Stimulated activated CD8-positive, alpha-beta memory T cell treated with anti-CD3 and anti-CD28 coated beads, Interleukin-12 subunit alpha, Interleukin-12 subunit beta, amount 100 ng/mL, for 24 hours (primary cell): ENCODE data around the gene KRT79.
"Not testable (repeated sequence)": the region's sequence is repeated elsewhere in the genome, so short reads cannot be mapped to it uniquely, and the experiment has no call there.

Experiments used
- DNase-seq: peaks from one replicate; pipeline ENCODE4 v3.0.0-alpha.2; 2020; ENCODE audit errors: extremely low read depth

Gene KRT79

DNA sequence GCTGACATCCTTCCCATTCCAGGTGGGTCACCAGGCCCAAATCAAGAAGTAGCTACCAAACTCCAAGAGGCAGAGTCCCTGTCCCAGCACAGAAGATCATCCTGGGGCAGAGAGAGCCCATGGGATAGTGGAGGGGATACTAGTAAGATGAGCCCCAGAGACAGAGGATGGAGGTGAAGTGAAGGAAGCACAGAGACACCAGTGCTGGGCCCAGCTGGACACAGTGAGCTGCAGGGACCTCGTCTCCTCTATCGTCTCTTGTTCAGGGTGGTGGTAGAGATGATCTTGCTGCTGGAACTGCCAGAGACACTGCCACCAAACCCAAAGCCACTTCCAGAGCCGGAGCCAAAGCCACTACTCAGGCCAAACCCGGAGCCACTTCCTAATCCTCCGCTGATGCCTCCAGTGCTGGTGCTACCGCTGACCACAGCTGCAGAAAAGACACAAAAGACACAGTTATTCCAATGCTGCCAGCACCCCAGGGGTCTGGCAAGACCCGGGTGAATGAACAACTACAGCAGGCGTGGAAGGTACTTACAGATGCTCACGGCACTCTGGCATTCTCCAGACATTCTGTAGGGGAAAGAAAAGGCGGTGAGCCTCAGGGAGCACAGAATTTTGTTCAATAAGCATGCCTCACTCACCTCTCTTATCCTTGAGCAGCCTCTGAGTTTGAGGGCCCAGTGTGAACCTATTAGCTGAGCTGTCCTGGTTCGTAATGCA is 27.1 kb downstream of the KRT79 start:
- DNase-seq, result no peak

DNA sequence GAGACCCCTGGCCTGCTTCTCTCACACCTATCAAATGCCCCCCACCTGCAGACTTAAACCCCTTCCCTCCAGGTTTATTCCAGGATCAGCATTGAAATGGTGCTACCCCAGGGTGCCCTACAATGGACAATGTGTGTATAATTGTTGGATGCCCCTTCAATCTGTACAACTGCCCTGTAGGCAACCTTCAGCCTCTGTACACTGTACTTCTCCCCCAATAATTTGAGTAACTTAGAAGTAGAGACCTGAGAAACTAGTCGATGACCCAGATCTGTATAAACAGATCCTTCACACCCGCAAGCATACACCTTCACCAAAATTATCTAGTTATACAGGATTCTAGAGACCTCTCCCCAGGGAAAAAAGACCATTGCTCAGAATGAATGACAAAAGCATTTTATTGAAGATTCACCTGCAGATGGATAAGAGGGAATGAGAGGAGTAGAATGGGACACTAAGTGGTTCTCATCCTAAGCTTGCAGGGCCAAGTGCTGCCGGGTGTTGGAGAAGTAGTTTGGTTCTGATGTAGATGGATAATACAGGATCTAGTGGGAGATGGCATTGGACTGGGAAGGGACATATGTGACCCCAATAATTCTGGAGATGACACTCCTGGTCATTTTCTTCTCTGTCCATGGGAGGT is 27.8 kb downstream of the KRT79 start:
- DNase-seq, result no peak

DNA sequence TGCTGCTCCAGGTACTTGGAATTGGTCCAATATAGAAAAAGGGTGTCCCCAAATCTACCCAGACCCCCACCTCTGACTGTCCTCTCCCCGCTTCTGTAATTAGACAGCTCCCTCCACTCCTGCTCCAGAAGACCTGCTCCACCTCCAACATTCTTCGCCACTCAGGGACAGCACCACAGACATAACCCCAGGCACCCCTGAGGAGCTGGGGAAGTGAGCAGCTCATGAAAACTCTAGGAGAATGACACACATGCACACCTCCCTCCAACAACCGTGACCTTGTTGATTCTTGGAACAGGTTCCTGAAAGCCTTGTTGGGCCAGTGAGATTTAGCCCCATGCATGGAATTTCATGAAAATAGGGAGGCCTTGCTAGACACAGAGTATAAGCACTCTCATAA is 28.4 kb downstream of the KRT79 start:
- DNase-seq, result no peak

DNA sequence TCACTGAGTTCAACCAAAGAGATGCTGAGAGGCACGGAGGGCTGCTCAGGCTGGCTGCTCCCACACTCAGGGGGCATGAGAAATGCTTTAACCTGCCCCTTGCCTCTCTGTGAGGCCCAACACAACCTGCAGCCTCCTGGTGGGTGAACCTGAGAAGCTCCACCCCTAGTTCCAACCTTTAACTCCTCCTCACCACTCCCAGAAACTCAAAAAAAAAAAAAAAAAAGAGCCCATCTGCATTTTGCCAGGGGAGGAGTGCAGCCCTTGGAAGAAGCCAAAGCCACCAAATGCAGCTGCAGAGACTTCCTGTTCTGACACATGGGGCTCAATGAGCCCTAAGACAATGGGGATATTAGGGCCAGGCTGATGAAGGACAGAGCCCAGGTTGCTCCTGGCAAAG is 29.1 kb downstream of the KRT79 start:
- DNase-seq, result no peak

DNA sequence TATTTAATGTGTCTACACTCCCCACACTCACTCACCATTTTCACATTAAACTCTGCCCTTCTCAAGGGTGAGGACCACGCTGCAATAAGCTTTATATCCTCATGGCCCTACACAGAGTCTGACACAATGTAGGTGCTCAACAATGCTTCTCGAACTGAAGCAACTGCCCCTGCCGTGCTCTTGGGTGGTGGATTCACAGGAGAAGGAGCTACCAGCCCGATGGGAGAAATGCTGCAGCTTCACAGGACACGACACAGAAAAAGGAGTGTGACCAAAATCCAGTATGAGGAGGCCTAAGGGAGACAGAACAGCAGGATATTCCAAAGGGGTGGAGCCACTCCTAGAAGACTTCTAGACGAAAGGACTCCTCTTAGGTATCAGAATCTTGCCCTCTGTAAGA is 31.7 kb downstream of the KRT79 start:
- no peak for DNase-seq

DNA sequence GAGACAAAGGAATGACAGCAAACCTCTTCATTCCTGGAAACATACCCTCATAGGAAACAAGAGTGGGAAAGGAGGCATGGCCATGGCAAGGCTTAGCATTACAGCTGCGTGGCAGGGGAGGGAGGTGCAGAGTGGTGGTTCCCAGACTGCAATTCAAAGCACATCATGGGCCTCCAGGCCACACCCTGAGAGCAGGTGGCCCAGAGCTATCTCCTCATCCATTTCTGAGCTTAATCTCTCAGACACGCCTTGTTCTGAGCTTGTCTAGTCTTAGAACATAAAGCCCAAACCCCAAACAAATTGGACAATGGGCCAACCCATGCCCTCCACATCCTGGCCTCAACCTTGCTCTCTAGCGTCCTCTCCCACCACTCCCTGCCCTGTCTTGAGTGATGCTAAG is 32.3 kb downstream of the KRT79 start:
- DNase-seq, result no peak

DNA sequence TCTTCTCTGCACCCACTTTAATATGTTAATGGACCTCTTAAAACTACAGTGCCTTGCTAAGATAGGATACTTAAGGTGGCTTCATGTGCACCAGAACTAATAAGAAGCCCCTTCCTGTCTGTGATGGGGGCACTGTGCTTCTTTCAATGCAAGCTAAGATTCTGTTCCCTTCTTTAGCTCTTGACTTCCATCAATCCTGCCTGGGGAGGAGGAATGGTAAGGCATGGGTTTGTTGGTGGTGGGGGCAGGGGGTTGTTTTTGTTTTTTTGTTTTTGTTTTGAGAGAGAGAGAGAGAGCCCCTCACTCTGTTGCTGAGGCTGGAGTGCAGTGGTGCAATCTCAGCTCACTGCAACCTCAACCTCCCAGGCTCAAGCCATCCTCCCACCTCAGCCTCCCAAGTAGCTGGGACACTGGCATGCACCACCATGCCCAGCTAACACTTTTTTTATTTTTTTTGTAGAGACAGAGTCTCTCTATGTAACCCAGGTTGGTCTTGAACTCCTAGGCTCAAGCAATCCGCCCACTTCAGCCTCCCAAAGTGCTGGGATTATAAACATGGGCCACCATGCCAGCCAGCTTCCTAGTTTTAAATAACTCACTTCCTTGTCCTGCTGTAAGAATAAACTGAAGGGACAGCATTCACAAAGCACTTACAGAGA is 33.7 kb downstream of the KRT79 start:
- no peak for DNase-seq

DNA sequence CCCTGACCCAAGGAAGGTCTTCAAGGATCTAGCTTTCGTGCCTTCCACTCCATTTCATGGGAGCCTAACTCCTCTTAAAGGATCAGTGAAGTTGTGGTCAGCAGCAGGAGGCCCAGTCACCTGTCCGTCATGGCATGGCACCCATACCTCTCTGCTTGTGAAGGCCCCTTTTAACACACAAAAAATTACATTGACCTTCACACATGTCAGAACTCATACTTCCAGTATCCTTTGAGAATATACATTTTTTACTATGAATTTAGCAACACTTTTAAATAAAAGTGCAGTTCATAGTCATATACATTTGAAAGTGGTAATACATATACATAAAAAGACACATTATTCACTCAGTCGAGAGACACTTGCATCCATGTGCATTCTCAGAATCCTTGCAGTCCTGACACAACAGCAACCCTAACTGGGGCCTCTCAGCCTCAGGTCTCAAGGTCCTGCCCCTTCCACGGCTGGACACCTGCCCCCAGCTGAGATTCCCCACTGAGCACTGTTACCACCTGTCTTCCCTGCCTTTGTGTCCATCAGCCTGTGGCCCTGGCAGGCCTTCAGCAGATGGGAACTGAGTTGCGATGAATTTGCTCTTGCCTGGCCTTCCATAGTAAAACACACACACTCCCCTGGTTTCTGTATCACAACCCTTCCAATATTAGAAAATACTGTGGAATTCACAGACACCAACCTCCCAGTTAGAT is 34.5 kb downstream of the KRT79 start:
- DNase-seq, result no peak

DNA sequence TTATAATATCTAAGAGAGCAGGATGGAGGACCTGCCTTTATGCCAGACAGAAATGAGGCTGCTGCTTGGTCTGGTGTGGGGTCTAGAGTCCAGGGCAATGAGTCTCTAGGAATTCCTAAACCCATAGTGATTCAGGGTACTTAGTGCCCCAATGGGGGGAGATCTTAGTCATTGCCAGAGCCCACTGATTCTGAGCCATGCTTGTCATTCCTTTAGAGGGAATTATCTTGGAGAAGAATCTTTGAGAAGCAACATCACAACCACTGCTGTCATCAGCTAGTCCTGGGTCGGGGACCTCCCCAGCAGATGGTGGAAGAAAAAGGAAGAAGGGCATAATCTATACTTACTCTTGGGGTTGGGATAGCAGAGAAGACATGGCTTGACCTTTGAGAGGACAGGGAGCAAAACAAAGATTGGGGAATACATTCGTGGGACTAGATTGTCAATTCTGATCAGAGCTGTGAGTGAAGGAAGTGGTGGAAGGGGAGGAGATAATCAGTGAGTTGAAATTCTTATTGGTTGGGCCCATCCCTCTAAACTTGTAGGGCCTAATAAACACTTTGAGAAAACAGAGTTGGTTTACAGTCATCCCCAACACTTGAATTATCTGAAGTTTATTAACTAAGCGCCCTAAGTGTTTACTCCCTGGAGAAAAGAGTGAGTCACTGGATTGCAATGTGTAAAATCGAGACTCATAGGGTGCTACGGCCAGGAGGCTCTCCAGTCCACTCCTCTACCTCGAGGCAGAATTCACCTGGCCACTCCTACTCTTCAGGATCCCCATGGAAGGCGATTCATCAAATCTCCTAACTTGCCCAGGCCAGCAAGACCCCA is 35.2 kb downstream of the KRT79 start:
- no peak for DNase-seq

DNA sequence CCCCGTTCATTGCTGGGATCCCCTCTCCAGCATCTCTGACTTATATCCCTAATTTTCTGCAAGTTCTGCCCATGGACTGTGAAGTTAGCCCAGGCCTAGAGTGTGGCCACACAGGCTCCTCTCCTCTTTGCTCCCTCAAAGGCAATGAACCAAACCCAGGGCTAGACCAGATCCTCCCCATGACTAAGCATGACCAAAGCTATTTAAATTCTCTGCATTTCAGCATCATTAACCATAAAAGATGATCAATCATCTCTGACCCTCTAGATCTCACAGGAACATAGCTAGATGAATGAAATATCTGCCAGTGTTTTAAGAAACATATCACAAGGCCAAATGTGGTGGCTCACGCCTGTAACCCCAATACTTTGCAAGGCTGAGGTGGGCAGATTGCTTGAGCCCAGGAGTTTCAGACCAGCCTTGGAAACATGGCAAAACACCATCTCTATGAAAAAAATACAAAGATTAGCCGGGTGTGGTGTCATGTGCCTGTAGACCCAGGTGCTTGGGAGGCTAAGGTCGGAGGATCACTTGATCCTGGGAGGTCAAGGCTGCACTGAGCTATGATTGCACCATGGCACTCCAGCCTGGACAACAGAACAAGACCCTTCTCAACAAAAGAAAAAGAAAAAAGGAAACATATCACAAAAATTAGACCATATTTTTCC is 36.0 kb downstream of the KRT79 start:
- no peak for DNase-seq

DNA sequence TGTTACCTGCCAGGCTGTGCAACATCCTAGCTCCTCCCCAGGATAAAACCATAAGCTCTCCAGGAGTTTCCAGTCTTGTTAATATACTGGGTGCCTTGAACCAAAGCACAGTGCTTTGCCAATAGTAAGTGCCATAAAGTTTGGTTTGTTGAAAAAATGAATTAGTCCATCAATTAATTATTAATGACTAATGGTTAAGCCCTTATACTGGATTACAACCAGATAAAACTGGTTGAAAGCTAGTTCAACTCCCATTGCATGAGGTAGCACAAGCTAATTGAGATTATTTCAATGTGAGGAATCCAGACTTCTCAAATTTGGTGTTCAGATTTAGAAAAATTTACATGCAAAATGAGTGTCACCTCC is 36.6 kb downstream of the KRT79 start:
- DNase-seq, result no peak

DNA sequence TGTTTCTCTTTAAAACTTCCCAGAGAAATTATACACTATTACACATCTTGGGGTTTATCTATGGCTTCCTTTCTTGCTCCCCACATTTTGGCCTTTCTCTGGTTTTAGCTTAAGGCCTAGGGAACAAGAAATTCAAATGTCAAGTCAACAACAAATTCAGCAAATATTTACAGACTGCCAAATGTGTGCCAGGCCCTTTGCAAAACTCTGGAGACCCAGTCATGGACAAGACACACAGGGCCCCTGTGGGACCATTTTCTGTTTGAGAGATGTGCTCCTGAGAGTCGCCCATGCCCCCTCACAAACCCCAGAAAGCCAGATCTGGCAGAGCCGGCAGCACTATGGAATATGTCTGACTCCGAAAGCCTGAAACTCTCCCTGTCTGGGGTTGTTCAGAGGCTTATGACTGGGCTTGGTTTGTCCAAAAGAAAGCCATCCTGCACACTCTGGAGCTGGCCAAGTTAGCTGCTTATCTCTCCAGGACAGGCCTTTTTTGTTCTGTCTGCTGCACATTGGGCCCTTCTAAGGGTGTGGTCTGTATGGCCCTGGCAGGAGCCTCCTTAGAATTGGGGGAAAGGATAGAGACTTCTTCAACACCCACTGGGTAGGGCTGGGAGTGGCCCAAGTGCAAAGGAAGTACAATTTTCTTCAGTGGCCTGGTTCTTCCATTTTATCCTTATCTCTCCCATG is 37.1 kb downstream of the KRT79 start:
- no peak for DNase-seq

DNA sequence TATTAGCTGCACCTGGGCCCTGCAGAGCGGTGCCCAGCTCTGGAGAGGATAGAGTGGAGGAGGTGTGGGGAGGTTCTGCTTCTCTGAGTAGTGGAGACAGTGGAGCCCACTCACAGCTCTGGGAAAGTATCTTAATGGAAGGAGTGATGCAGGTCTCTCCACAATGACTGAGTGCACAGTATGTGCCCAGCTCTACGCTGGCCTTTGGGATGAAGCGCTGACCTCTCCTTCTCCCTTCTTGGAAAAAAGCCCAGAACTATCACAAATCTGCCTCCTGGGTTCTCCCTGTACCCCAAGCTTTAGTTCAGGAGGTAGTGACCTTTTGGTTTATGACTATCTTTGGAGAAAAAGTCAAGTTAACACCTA is 37.7 kb downstream of the KRT79 start:
- DNase-seq, result no peak

DNA sequence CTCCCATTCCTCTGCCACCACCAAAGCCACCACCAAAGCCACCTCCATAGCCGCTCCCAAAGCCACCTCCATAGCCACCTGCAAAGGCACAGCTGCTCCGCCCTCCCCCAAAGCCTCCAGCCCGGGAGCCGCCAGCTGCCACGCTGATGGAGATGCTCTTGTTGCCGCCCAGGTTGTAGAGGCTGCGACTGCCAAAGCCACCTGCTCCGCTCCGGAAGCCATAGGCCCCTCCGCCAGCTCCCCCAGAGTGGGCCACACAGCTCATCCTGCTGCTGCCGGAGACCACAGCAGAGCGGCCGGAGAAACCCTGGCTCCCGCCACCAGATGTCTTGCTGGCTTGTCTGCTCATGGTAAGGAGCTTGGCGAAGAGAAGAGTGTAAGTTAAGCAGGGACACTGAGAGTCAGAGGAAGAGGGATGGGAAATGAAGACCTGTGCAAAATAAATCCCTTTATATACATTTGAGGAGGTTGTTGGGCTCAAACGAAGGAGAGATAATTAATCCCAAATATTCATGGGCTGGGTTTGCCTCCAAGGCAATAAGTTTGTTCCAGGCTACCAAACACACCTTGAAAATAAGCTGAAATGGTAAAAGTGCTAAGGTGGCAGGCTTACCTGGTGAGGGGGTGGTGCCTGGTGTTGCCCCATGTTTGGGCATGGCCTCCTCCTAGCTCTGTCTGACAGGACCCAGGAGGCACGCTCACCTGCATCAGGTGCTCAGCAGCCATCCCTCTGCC is 38.2 kb downstream of the KRT79 start, which contains the start of gene KRT3:
Gene KRT3, minus strand, starts transcription at position 424 of the 735 bp plus-strand sequence. Its CDS starts 75 bp downstream, at position 349.
- DNase-seq, result no peak

DNA sequence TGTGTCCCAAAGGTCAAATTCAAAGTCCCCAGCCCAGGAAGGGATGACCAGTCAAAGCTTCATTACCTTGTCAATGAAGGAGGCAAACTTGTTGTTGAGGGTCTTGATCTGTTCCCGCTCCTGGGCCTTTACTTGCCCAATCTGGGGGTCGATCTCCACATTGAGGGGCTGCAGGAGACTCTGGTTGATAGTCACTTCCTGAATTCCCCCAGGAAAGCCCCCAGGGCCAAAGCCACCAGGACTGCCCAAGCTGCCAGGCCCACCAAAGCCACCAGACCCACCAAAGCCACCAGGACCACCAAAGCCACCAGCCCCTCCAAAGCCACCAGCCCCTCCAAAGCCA is 38.8 kb downstream of the KRT79 start:
- DNase-seq, result not testable (repeated sequence)

DNA sequence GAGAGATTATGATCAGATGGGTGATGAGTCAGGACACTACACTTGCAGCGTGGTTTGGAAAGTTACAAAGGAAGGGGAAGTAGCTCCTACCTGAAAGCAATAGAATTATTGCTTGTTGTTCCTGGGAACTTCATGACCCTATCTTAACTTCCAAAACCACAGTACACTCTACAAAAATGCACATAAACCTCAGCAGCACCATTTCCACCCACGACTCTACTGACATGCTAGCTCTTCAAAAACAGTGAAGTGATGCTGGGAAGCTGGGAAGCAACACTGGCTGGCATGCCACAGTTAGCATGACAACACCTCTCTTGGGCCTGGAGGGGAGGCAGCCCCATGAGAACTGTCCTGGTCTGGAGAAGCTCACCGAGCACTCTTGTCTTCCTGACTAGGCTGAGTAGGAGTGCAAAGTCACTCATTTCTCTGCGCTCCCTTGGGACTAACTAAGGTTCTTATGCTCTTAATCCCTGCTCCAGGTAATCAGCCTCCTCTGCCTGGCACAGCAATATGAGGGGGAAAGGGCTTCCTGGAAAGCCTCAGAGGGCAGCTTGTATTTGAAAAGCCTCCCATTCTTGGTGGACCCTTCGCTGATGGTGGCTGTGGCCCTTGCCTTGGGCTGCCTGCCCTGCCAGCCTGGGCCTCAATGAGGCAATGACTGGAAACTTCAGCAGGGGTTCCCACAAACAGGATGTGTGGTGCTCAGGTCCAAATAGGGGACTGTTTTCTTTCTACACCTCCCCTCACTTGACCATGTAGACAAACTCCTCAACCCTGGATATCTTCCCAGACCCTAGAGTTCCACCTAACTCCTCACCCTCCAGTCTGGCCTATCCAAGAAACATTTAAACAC is 39.4 kb downstream of the KRT79 start:
- no peak for DNase-seq

DNA sequence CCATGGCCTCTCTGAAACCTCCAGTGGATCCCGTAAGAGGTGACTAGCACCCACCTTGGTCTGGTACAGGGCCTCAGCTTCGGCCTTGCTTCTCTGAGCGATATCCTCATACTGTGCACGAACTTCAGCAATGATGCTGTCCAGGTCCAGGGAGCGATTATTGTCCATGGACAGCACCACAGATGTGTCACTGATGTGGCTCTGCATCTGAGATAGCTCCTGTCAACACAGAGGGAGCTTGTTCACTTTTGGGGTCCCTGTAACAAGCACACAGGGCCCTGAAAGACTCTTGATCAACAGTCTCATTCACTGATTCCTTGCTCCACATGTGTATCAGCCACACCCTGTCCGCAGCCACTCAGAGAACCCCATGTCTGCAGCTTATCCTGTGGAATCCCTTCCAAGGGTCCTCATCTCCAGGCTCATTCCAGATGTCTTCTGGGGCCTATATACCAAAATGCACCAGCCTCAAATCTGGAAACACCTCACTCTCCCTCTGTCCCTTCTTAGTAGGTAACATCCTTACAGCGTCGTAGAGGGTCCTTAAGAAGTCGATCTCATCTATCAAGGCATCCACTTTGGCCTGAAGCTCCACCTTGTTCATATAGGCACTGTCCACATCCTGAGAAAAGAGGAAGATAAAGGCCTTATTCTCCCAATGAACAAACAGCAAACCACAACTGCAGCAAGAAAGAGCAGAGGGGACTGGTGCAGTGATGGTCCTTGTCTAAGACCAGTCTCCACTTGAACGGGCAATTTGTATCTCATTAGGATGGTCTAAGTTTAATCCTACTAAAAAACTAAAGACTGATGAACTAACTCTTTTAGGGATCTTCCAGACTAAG is 41.7 kb downstream of the KRT79 start:
- no peak for DNase-seq
